Ramos (cell line): ENCODE results near the gene NRM.
"Not testable (repeated sequence)": the region's sequence is repeated elsewhere in the genome, so short reads cannot be mapped to it uniquely, and the experiment has no call there.

Experiments
- in situ Hi-C: fragments of 300-500 bp; cut with MboI; formaldehyde crosslinking; loops from one replicate; pipeline ENCODE4 v1.14.3; 2022; ENCODE audit warnings: low sequenced_read_pairs; ENCODE audit not compliant: unreplicated experiment

NRM gene

DNA sequence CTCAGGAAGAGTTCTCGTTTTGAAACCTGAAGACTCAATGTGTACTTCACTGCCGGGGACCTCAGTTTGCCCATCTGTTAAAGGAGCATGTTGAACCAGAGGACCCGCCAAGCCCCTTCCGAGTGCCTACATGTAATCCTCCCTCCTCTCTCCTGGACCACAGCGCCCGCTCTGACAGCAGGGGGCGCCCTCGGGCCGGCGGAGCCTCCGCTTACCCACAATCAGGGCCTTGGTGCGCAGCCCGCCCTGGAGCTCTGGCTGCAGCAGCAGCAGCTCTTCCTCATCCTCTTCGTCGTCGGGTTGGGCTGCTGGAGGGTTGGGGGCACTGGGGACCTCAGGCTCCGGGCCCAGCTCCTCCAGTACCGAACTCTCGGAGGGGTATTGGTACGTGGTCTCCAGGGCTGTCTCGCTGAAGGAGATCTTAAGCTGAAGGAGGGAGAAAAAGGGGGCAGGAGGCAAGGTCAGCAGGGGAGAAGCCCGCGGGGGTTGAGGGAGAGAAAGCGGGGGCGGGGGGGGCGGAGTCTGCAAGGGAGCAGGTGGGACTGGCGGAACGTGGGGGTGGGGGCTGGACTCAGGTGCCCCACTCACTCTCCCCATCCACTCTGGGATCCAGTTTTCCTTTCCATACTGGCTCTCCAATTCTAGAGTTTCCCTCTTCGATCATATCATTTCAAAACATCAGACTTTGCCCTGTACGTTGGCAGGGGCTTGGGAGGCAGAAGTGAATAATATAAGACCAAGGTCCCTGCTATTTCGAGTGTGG lies 11.6 kb downstream of the NRM start:
- in situ Hi-C loops = no loop called here

DNA sequence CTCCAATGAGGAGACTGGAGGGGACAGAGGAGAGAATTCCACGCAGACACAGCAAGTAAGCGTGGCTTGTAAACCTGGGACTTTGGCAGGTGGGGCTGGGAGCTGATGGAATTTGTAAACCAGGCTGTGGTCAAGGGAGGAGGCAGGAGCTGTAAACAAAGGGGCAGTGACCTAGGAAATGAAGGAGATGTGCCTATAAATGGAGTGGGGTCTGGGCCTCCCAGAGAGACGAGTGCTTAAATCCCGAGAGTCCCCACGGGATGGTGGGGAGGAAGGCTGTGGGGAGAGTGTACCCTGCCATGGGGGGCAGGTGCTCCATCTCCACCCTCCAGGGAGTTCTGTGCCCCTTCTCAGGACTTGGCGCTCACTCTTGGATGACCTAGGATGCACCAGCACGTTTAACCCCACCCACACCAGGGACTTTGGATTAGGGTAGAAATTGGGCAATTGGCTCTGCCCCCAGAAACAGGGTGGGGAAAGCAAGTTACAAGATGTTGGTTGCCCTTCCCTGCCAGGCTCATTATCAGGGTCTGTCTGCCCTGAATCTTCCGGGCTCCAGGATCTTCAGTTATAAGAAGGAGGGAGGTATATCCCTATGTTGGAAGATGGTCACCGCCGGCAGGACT lies 14.0 kb downstream of the NRM start:
- in situ Hi-C loops = no loop called here

DNA sequence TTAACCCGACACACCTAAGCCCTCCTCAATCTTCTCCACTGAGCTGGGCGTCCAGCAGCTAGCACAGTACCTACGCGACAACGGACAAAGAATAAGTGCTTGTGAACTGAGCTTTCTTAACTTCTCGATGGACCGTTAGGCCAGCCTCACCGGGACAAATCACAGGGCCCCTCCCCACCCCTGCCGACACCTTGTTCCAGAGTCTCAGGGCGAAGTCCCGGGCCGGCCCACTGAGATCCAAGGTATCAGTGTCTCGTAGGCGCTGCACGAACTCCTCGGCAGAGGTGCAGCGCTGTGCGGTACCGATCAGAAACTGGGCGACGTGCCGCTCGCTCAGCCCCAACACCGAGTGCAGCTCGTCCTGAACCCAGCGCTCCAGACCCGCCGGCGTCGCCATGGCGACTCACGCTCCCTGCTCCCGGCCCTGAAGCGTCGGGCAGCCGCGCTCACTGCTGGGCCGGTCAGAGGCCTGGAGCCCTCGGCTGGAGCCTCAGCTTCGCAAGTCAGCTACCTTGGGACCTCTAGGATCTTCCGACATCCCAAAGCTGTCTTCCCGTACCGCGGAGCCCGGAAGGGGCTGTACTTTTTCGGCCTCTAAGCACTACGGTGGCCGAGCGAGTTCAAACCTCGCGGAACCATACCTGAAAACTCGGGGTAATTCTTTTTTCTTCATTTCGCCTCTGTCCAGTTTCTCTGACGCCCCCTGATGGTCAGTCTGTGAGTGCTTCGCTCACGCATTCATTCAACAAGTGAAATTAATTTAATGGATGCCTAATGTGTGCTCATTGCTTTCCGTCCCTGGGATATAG lies 18.1 kb downstream of the NRM start, which contains the start of gene DHX16:
Gene DHX16 (minus strand): TSS at position 562 of the 809 bp plus-strand sequence. CDS start 165 bp downstream, at position 397.
- in situ Hi-C loops = loop anchor here (5.0 kb wide), 1 partner anchor 55 kb away; no protein-coding TSS in a partner anchor

DNA sequence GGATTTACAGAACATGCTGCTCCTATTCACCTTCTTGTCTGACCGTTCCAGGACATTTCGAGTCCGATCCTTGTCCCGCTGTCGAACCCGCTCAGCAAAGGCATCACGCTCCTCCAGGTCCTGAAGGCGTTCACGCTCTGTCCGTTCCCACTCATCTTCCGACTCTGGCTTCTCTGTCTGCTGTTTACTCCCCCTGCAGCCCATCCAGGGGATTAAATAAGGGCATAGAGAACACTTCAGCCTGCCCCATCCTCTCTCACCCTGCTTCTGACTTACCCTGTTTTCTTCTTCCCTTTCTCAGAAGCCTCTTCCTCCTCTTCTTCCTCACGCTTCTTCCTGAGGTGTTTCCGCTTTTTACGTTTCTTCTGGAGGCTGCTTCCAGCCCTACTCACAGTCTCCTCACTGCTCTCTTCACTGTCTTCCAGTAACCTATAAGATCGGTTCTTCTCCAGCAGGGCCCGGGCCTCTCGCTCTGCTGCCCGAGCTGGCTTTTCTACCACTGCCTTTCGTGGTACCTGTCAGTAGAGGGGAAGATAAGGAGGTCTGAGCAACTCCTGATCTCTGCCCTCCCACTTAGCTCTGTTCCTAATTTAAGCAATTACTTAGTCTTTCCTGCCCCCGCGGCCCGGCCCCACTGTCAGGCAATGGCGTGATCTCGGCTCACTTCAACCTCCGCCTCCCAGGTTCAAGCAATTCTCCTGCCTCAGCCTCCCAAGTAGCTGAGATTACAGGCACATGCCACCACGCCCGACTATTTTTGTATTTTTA lies 19.8 kb downstream of the NRM start:
- in situ Hi-C loops = loop anchor here (5.0 kb wide), 1 partner anchor 56 kb away; no protein-coding TSS in a partner anchor

DNA sequence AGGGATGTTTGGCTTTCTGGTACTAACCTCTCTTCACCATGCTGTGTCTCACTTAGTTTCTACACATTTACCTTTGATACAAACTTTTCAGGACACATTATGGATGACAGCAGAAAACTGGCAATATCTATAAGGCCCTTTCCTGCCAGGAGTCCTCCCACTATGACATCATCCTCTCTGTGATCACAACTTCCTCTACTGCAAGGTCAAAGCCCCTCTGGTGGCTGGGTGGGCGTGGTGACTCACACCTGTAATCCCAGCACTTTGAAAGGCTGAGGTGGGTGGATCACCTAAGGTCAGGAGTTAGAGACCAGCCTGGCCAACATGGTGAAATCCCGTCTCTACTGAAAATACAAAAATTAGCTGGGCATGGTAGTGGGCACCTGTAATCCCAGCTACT lies 24.5 kb downstream of the NRM start:
- in situ Hi-C loops = not testable (repeated sequence)

DNA sequence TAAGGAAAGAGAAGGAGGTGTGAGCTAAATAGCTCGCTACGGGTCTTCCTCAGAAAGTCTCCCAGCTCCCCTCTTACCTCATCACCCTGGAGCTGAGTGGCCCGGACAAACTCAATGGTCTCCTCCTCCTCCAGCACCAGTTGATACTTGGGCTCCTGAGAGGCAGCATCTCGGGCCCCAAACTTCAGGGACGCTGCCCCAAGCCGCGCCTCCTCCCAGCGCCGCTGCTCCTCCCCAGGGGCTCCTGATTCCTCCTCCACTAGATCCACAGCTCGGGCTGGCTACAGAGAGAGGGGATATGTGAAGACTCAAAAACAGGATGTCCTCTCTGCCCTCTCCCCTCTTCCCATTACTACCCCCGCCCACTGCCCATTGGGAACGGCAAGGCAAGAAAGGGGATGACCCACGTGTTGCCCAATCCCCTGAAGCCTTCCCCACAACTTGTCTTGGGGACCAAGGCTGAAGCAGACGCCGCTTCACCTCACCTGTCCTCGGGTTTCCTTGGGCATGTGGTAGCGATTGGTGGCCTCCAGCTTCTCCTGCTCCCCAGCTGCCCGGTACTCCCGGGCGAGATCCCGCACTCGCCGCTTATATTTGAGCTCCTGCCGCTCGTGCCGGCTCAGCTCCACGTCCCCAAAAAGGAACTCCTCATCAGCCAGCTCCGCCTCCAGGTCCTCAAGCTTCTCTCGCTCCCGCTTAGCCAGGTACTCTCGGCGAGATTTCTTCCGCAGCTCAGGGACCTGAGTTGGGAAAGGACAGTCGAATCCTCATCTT lies 25.6 kb downstream of the NRM start:
- in situ Hi-C loops = no loop called here

DNA sequence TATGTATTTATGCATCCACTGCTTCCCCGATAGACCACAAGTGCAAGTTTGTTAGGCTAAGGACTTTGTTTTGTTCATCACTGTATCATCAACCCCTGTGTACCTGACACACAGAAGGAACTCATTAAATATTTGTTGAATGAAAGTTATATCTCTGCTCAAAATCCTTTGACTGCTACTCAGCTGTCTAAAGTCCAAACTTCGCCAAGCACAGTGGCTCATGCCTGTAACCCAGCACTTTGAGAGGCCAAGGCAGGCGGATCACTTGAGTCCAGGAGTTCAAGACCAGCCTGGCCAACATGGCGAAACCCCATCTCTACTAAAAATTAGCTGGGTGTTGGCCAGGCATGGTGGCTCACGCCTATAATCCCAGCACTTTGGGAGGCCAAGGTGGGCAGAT lies 32.9 kb downstream of the NRM start:
- in situ Hi-C loops = not testable (repeated sequence)

DNA sequence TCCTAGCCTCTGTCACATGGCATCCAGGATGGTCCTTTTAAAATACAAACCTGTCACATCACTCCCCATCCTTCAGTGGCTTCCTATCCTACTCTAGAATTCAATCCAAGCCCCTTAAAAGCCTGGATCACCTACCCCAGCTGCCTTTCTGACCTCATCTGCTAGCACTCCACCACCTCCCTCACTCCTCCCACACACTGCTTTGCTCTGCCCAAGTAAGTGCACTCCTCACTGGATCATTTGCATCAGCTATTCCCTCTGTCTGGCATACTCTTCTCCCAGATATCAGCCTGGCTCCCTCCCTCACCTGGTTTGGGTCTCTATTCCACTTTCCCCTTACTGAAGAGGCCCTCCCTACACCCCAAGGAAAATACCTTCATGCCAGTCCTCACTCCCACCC lies 33.3 kb downstream of the NRM start:
- in situ Hi-C loops = no loop called here

DNA sequence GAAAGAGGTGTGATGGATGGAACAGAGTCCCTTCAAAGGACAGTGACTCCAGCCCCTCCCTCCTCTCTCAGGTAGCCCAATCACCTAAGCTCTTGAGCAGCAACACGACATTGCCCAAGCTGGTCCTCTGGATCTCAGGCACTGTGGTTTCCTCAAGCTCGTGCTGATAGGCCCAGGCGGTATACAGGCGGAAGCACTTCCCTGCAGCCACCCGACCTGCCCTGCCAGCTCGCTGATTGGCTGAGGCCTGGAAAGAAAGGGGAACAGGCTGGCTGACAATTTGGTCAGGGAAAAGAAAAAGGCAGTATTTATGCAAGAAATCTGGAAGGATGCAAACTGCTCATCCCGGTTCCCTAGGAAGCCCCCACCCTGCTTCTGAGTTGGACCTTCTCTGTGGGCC lies 34.3 kb downstream of the NRM start:
- in situ Hi-C loops = no loop called here

DNA sequence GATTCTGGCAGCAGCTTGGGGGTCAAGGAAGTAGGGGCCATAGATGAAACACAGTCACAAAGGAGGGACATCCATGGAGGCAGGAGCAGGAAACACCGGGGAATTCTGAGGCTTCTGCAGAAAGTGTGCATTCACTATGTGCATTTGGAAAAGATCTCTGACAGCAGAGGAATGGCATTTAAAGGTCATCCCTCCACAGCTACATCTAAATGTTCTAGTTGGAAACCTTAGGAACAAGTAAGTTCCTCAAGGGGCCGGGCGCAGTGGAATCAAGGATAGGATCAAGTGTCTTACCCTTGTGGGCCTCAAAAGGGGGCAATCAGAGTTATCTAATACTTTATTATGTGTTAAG lies 35.1 kb downstream of the NRM start:
- in situ Hi-C loops = no loop called here

DNA sequence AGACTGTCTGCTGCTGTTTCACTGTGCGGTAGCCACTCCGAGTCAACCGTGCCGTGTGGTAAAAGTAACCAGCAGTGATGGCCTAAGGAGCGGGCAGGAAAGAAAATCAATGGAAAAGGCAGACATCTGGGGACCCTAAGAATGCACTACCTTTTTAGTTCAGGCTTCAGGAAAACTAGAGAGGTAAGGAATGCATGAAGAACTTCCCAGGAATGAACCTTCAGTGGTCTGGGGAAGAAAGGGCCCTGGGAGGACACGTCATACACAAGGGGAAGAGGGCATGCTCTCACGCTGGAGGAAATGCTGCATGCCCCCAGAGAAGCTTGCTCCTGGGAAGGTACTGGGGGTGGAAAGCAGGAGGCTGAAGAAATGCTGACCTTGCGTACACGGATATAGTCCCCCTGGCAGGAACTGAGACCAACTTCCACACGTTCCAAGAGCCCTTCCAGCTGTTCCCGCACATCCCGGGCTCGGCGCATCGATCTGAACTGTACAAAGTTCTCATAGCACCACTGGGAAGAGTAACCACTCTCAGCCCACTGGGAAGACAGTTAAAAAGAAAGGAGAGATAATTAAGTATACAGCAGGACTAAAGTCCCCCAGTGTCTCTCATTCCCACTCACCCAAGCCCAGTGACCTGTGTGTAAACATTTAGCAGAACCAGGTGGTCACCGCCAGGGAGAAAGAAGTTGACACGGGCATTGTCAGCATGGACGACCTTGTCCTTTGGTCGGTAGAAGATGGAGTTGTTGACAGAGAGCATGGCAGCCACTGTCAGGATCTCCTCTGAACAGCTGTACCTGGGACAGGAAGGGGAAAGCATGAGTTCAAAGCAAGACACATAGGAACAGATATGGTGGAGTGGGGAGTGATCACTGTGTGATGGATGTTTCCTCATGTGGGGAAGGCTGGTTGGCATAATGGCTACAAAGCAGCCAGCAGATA lies 35.7 kb downstream of the NRM start:
- in situ Hi-C loops = no loop called here

DNA sequence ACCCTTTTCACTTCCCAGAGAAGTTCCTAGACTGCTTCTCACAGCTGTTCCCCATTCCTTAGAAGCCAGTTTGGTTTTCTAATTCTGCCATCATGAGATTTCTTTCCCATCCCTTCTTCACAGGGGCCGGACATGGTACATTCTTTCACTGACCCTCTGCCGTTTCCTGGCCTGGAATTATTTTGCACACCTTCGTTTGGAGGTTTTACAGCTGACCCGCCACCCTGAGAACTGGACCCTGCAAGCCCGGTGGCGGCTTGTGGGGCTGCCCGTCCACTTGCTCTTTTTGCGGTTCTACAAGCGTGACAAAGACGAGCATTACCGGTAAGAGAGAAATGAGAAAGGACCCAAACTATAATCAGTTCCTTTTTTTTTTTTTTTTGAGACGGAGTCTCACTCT lies 39.6 kb downstream of the NRM start:
- in situ Hi-C loops = no loop called here

DNA sequence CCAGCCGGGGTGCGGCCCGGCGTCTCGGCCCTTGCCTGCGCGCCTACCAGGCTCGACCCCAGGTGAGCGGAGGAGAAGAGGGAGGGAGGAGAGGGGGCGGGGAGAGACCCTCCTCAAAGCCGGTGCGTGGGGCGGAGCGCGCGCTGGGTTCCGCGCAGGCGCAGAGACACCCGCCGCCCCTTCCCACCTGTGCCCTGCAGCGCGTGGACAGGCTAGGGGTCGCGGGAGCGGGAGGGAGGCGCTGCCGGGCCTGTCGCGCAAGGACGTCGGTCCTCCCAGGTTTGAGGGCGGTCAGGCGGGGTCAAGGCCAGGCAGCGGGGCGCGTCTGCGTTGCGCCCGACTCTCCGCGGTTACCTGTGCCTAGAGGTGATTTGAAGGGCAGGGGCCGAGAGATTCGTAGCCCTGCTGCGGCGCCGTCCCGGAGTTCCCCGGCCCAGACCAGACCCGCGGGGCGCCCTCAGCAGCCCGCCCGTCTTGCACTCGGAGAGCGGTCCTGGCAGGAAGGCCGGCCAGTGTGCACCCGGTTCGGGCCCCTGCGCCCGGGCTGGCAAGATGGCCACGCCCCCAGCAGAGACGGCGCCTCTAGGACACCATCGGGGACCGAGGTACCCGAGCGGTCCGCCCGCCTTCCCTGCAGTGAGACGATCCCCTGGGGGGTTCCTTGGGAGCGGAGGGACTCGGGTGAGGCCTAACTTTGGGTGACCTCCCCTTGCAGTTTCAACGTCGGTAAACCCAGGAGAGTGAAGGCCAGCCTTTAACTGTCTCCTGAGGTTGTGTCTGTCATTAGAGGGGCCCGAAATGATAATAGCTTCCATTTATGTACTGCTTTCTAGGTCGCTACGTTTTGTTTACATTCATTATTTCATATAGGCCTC lies 43.3 kb downstream of the NRM start:
- in situ Hi-C loops = no loop called here

DNA sequence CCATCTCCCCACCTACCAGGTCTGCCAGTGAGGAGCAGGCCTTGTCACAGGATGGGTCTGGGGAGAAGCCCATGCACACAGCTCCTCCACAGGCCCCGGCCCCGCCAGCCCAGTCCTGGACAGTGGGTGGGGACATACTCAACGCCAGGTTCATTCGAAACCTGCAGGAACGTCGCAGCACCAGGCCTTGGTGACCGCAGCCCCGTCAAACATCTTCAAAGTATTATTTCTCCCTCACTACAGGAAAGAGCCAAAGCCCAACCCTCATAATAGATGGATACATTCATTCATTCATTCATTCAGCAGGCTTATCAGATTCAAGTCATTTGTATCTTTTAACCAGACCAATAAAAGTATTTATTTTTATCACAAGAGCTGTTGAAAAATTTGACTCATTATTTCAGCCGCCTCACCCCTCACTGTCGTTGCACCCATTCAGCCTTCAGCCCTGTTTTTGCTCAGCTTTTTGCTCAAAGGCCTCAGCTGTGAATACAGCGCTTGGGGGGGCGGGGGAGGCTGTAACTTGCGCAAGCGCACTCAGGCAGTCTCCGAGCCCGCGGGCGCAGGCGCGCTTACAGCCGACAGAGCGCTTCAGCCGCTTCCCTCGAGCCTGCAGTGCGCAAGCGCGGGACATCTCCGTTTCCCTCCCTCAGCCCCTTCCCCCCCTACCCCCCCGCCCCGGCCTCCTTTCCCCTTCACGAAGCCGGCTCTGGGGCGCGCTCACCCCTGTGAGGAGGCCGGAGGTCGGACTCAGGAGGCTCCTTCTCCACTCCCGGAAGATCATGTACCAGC lies 44.1 kb downstream of the NRM start, which contains the start of gene C6orf136:
Gene C6orf136 (plus strand): TSS at position 684 of the 792 bp plus-strand sequence. CDS start 99 bp downstream, at position 783.
- in situ Hi-C loops = no loop called here

DNA sequence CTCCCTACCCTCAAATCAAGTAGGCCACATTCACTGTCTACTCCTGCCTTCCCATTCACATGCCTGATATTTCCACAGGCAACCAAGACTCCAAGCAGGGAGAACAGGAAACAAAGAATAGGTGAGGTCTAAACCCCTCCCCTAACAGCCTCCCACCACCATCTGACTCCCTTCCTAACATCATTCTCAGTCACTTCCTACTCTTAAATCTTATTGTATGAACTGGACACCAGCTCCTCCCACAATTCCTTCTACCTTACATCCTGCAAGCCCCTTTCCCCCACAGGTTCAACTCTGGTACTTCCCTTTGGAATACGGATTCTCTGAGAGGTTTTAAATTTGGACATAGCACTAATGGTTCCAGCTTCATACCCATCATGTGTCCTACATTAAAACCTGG lies 44.8 kb downstream of the NRM start:
- in situ Hi-C loops = no loop called here

DNA sequence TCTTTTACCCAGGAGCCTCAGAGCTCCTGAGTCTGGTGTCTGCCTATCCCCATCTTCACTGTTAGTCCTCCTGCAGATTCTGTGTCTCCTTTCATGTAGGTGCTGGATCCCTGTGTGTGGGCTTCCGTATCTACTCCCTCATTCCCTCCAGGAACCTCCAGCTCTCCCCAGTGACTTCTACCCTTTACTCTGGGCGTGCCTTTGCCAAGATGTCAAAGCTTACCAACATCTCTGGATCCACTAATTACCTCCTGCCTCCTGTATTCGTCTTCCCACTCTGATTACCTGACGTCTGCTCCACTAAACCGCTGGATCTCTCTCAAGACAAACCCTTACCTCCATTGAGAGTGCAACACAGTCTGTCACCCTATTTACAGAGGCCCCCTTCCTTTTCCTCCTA lies 46.0 kb downstream of the NRM start:
- in situ Hi-C loops = no loop called here

DNA sequence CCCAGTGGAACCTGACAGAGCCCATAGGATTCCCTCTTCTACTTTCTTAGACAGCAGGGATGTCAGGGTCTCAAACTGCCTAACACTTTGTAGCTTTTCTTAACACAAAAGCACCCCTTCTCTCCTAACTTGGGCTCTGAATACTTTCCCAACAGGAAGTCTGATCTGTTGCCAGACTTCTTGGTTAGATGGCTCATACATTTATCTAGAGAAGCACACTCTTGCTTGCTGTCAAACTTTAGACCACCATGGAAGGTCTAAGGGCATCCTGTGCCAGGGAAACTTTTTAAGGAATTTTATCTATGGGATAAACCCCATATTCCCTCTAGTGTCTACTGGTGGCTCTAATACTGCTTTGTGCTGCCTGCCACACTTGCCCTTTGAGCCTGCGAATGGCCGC lies 47.1 kb downstream of the NRM start:
- in situ Hi-C loops = no loop called here
